IMR-90 (cell line): ENCODE data around the gene RAPGEF1. TPM values are rescaled to one million over a fixed set of nuclear protein-coding genes. Genes with fewer than 3 reads are reported as not detected.

ENCODE experiments used
- ATAC-seq: fragments of 200-7000 bp; cut with Tn5 transposase; 2 replicates; pipeline ENCODE4 v1.9.1; 2020; ENCODE audit warnings: low read depth, mild to moderate bottlenecking, moderate library complexity
- BruUV-seq: library from RNA; stranded (reverse); fragments of 400-500 nt; replicated peaks from 2 replicates; lab custom pipeline; 2021; lab: Mats Ljungman, UMichigan
- CTCF ChIA-PET: fragments of 300-600 bp; formaldehyde crosslinking; extraction: SDS; loops from one replicate; lab custom pipeline; 2021; ENCODE audit warnings: antibody characterized with exemption; lab: Yijun Ruan, JAX
- POLR2A ChIA-PET: fragments of 300-600 bp; sonication (Branson Sonifier 250); formaldehyde crosslinking; loops from one replicate; lab custom pipeline; 2022; ENCODE audit warnings: antibody characterized with exemption; ENCODE audit not compliant: unreplicated experiment; lab: Charles Lee
- DNase-seq: peaks from one replicate; pipeline ENCODE4 v3.0.0; 2013
- H2AFZ ChIP-seq: replicated peaks from 2 replicates; pipeline ENCODE3; 2013; ENCODE audit warnings: low read length, mild to moderate bottlenecking; ENCODE audit not compliant: poor library complexity
- H2AK5ac ChIP-seq: 2 replicates; pipeline ENCODE4 v1.6.1; 2013; ENCODE audit warnings: low read depth, low read length, inconsistent platforms
- H2AK9ac ChIP-seq: replicated peaks from 2 replicates; pipeline ENCODE3; 2013; ENCODE audit warnings: mild to moderate bottlenecking, low read depth, low read length, moderate library complexity; ENCODE audit not compliant: poor library complexity
- H2BK120ac ChIP-seq: 2 replicates; pipeline ENCODE4 v1.6.1; 2013; ENCODE audit warnings: low read depth, low read length, inconsistent platforms
- H2BK15ac ChIP-seq: 3 replicates; pipeline ENCODE4 v1.6.1; 2013; ENCODE audit warnings: low read depth, low read length, inconsistent platforms
- H2BK20ac ChIP-seq: 2 replicates; pipeline ENCODE4 v1.6.1; 2013; ENCODE audit warnings: low read depth, mild to moderate bottlenecking, inconsistent platforms, low read length, moderate library complexity
- H2BK5ac ChIP-seq: 2 replicates; pipeline ENCODE4 v1.6.1; 2013; ENCODE audit warnings: mild to moderate bottlenecking, low read depth, low read length, inconsistent platforms; ENCODE audit not compliant: poor library complexity, severe bottlenecking
- H3K14ac ChIP-seq: replicated peaks from 2 replicates; pipeline ENCODE4 v1.6.1; 2013; ENCODE audit warnings: low read depth, low read length, inconsistent platforms
- H3K18ac ChIP-seq: 2 replicates; pipeline ENCODE4 v1.6.1; 2013; ENCODE audit warnings: low read depth, low read length, control low read depth
- H3K23ac ChIP-seq: 2 replicates; pipeline ENCODE4 v1.6.1; 2013; ENCODE audit warnings: low read depth, low read length, inconsistent platforms
- H3K27ac ChIP-seq: 2 replicates; pipeline ENCODE4 v1.5.1; 2013; ENCODE audit warnings: mild to moderate bottlenecking, control low read depth, low read length; ENCODE audit not compliant: insufficient read depth
- H3K27me3 ChIP-seq: 2 replicates; pipeline ENCODE4 v1.6.1; 2013; ENCODE audit warnings: low read length; ENCODE audit not compliant: control insufficient read depth, insufficient read depth
- H3K36me3 ChIP-seq: 2 replicates; pipeline ENCODE4 v1.6.1; 2013; ENCODE audit warnings: low read length, mixed read lengths; ENCODE audit not compliant: control insufficient read depth, insufficient read depth
- H3K4ac ChIP-seq: 2 replicates; pipeline ENCODE4 v1.6.1; 2013; ENCODE audit warnings: low read depth, low read length, inconsistent platforms
- H3K4me1 ChIP-seq: 2 replicates; pipeline ENCODE4 v1.6.1; 2013; ENCODE audit warnings: low read length, mixed read lengths; ENCODE audit not compliant: control insufficient read depth, insufficient read depth
- H3K4me2 ChIP-seq: 2 replicates; pipeline ENCODE4 v1.6.1; 2013; ENCODE audit warnings: low read depth, mild to moderate bottlenecking, control low read depth, low read length, moderate library complexity
- H3K4me3 ChIP-seq: 2 replicates; pipeline ENCODE4 v1.5.1; 2013; ENCODE audit warnings: low read depth, mild to moderate bottlenecking, control low read depth, low read length, moderate library complexity; ENCODE audit not compliant: insufficient read depth
- H3K56ac ChIP-seq: 2 replicates; pipeline ENCODE4 v1.6.1; 2013; ENCODE audit warnings: low read length, inconsistent platforms; ENCODE audit not compliant: insufficient read depth; ENCODE audit errors: extremely low read depth
- H3K79me1 ChIP-seq, 2 experiments: 2 replicates each; pipeline ENCODE4 v1.6.1; 2013; ENCODE audit warnings: low read length in 2 of 2, inconsistent platforms in 1 of 2, low read depth in 1 of 2
- H3K9ac ChIP-seq: 2 replicates; pipeline ENCODE4 v1.6.1; 2013; ENCODE audit warnings: low read depth, low read length, control low read depth
- H3K9me1 ChIP-seq: 2 replicates; pipeline ENCODE4 v1.6.1; 2013; ENCODE audit warnings: low read length, inconsistent platforms; ENCODE audit not compliant: insufficient read depth
- H3K9me3 ChIP-seq: 2 replicates; pipeline ENCODE4 v1.6.1; 2013; ENCODE audit warnings: low read length; ENCODE audit not compliant: control insufficient read depth, insufficient read depth
- H4K20me1 ChIP-seq: 2 replicates; pipeline ENCODE4 v1.6.1; 2013; ENCODE audit warnings: low read length, inconsistent platforms; ENCODE audit not compliant: insufficient read depth
- H4K5ac ChIP-seq: 2 replicates; pipeline ENCODE4 v1.6.1; 2013; ENCODE audit warnings: mild to moderate bottlenecking, low read depth, low read length, control low read depth
- H4K8ac ChIP-seq, 2 experiments: 2 replicates each; pipeline ENCODE4 v1.6.1; 2013; ENCODE audit warnings: low read depth in 2 of 2, low read length in 2 of 2, control low read depth in 1 of 2, inconsistent platforms in 1 of 2
- H4K91ac ChIP-seq: 2 replicates; pipeline ENCODE4 v1.6.1; 2013; ENCODE audit warnings: low read depth, low read length, inconsistent platforms; ENCODE audit not compliant: insufficient read depth
- BHLHE40 ChIP-seq: fragments of 150-350 bp; IDR thresholded peaks from 2 replicates; pipeline ENCODE4 v1.6.1; 2016; ENCODE audit warnings: mild to moderate bottlenecking, low read depth, low read length
- FOS ChIP-seq: fragments of 150-350 bp; IDR thresholded peaks from 2 replicates; pipeline ENCODE4 v1.6.1; 2016; ENCODE audit warnings: low read depth, low read length
- MAFK ChIP-seq: IDR thresholded peaks from 2 replicates; pipeline ENCODE4 v1.6.1; 2012; ENCODE audit warnings: low read depth, low read length, improper control_type of control experiment
- MAZ ChIP-seq: IDR thresholded peaks from 2 replicates; pipeline ENCODE4 v1.6.1; 2012; ENCODE audit warnings: low read depth, mild to moderate bottlenecking, low read length, improper control_type of control experiment, moderate library complexity, borderline replicate concordance
- POLR2A ChIP-seq: IDR thresholded peaks from 2 replicates; pipeline ENCODE4 v1.6.1; 2012; ENCODE audit warnings: mild to moderate bottlenecking, low read depth, low read length
- RCOR1 ChIP-seq: IDR thresholded peaks from 2 replicates; pipeline ENCODE4 v1.6.1; 2012; ENCODE audit warnings: mild to moderate bottlenecking, low read length, improper control_type of control experiment; ENCODE audit not compliant: insufficient replicate concordance
- RFX5 ChIP-seq: IDR thresholded peaks from 2 replicates; pipeline ENCODE4 v1.8.0; 2012; ENCODE audit warnings: low read depth, mild to moderate bottlenecking, low read length, moderate library complexity
- WGBS, 2 experiments: methylation state at CpG; one replicate each; pipeline versions ENCODE4 v1.1.5 to v1.1.7; 2013; ENCODE audit warnings: missing lambda C conversion rate in 2 of 2; ENCODE audit not compliant: insufficient read length in 1 of 2; ENCODE audit errors: extremely low coverage in 2 of 2; 5-methylcytosine and 5-hydroxymethylcytosine counted together
- dilution Hi-C: fragments of 300-500 bp; cut with HindIII; formaldehyde crosslinking; loops from one replicate; pipeline ENCODE4 v1.14.3; 2018; ENCODE audit warnings: low sequenced_read_pairs; ENCODE audit not compliant: unreplicated experiment
- in situ Hi-C: fragments of 300-500 bp; cut with MboI; formaldehyde crosslinking; loops from 3 replicates; pipeline ENCODE4 v1.14.3; 2019; ENCODE audit warnings: low sequenced_read_pairs, inconsistent platforms, mixed read lengths
- intact Hi-C: fragments of 100-400 bp; cut with micrococcal nuclease; formaldehyde crosslinking; loops from 2 replicates; pipeline ENCODE4 v1.10.0; 2022
- polyA plus RNA-seq, 3 experiments: library from polyadenylated mRNA; depleted of rRNA; stranded (reverse); fragments of >200 nt; gene quantifications; 2 replicates each; pipeline ENCODE4 v1.2.3, GENCODE V29; 2012; ENCODE audit warnings: low replicate concordance in 1 of 3
- total RNA-seq: library from RNA; depleted of rRNA; stranded (reverse); fragments of >200 nt; gene quantifications from 2 replicates; pipeline ENCODE4 v1.2.3, GENCODE V29; 2012
- TF ChIP-seq, protein P1 (sequence below): conservative IDR thresholded peaks from 2 replicates; pipeline ENCODE4 v1.5.1; 2012; ENCODE audit warnings: mild to moderate bottlenecking, low read depth, low read length, improper control_type of control experiment

RAPGEF1 gene
- total and polyA plus RNA-seq, 2 of the 4 experiments (the other 2 are of a cell fraction), result 13.1 to 22.3 TPM

DNA sequence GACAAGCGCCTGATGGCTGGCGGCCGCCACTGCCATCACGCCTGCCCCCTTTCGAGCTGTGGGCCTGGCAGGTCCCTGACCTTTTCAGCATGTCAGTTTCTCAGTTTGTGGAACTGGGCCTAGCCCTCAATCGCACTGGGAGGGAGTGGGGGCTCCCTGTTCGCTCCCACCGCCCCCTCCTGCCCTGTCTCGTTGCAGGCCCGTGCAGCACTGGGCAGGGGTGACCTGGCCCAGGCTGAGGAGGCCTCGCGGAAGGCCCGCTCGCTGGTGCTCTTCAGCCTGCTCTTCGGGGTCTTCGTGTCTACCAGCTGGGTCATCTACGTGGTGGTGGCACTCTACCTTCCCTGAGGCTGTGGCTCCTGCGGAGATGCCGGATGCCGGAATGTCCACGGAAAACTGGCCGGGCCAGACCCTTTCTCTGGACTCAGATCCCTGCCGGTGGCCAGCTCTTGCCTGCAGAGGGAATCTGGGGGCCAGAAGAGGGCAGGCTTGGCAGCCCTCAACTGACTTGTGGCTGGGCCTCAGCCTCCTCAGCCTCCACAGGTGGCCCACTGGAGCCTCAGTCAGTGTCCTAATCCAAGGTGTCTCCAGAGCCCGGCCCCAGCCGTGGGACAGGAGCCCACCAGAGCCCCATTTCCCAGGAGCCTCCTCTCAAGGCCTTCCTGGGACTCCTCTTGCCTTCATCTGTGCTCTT, 181.9 kb downstream of the RAPGEF1 start:
- Histone ChIP-seq H3K4me3 (no peak overlapping the region), H4K91ac (no peak overlapping the region), H2BK20ac (no peak overlapping the region), H3K4ac (no peak overlapping the region), H3K14ac (no peak overlapping the region), H3K9me3 (peaks cover 16% of the 10 kb centered on the region), H2BK5ac (no peak overlapping the region), H2BK15ac (no peak overlapping the region), H3K36me3 (no peaks in the 10 kb centered on the region), H3K23ac (no peak overlapping the region), H4K5ac (no peak overlapping the region), H3K9ac (no peak overlapping the region), H3K27ac (no peak overlapping the region), H4K8ac (no peak overlapping the region), H3K56ac (no peak overlapping the region), H3K9me1 (no peaks in the 10 kb centered on the region), H2AK9ac (no peak overlapping the region), H2AK5ac (no peak overlapping the region), H3K18ac (no peak overlapping the region), H3K27me3 (peaks cover 32% of the 10 kb centered on the region), H3K4me1 (no peaks in the 10 kb centered on the region), H4K20me1 (no peaks in the 10 kb centered on the region), H2BK120ac (no peak overlapping the region), H3K4me2 (no peak overlapping the region), H3K79me1 (no peaks in the 10 kb centered on the region), H2AFZ (no peak overlapping the region)
- 82% methylated on average over 15 of the region's 25 CpGs; no CpG with 5 or more reads in 1 of the 2 experiments for WGBS, 2 experiments
- dilution Hi-C loops (no loop called here), in situ Hi-C loops (no loop called here), intact Hi-C loops (no loop called here)
- ATAC-seq (no peak), DNase-seq (no peak)
- ChIA-PET POLR2A (no interaction called here), CTCF (interaction anchor here (1.3 kb wide), 1 partner anchor 181 kb away, joined by 3 read pairs; no protein-coding TSS in a partner anchor)
- no peak for TF ChIP-seq RCOR1
- TF ChIP-seq, protein P1, sequence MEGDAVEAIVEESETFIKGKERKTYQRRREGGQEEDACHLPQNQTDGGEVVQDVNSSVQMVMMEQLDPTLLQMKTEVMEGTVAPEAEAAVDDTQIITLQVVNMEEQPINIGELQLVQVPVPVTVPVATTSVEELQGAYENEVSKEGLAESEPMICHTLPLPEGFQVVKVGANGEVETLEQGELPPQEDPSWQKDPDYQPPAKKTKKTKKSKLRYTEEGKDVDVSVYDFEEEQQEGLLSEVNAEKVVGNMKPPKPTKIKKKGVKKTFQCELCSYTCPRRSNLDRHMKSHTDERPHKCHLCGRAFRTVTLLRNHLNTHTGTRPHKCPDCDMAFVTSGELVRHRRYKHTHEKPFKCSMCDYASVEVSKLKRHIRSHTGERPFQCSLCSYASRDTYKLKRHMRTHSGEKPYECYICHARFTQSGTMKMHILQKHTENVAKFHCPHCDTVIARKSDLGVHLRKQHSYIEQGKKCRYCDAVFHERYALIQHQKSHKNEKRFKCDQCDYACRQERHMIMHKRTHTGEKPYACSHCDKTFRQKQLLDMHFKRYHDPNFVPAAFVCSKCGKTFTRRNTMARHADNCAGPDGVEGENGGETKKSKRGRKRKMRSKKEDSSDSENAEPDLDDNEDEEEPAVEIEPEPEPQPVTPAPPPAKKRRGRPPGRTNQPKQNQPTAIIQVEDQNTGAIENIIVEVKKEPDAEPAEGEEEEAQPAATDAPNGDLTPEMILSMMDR, result no peak
- no peak for TF ChIP-seq FOS
- no peak for TF ChIP-seq POLR2A
- TF ChIP-seq BHLHE40, result no peak
- no peak for TF ChIP-seq MAZ
- TF ChIP-seq MAFK, result no peak
- TF ChIP-seq RFX5, result no peak
- no TSS peak for BruUV-seq
